ENCODE measurements around the gene OLFM4.

OLFM4 gene

DNA sequence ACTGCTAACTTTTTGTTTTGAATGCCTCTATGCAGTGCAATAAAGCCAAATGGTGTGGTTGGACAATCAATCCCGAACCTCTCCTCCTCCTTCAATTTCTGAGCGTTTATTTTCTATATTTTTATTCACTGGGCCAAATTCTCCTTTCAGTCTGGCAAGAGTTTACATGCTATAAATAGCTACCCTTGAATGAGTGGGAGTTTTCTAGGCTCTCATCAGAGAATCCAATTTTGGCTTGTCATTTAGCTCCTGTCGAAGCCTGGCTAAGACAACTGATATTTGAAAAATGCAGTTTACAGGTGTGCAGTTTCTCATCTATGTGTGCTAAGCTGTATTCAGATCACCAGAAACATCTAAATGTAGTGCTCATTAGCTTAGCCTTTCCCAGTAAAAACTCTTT lies 61.8 kb downstream of the OLFM4 start:
- TF ChIP-seq, protein P1, sequence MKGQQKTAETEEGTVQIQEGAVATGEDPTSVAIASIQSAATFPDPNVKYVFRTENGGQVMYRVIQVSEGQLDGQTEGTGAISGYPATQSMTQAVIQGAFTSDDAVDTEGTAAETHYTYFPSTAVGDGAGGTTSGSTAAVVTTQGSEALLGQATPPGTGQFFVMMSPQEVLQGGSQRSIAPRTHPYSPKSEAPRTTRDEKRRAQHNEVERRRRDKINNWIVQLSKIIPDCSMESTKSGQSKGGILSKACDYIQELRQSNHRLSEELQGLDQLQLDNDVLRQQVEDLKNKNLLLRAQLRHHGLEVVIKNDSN (IDR thresholded peaks at IDR 0.05) = no peak
- TF ChIP-seq RAD21 (IDR thresholded peaks at IDR 0.05; ENCODE audit: low read depth) (no peak), FOXM1 (IDR thresholded peaks at IDR 0.05; ENCODE audit: borderline replicate concordance, low read depth) (no peak), TEAD4 (IDR thresholded peaks at IDR 0.05) (no peak), TAF1 (IDR thresholded peaks at IDR 0.05; ENCODE audit: low read depth) (no peak), EGR1 (IDR thresholded peaks at IDR 0.05) (no peak), NFIC (IDR thresholded peaks at IDR 0.05) (no peak), ZBTB7A (IDR thresholded peaks at IDR 0.05; ENCODE audit: low read depth) (no peak), TCF12 (IDR thresholded peaks at IDR 0.05; ENCODE audit: low read depth) (no peak), CEBPB (IDR thresholded peaks at IDR 0.05) (no peak), YY1 (IDR thresholded peaks at IDR 0.05; ENCODE audit: low read depth) (no peak), CREB1 (IDR thresholded peaks at IDR 0.05; ENCODE audit: low read depth) (no peak)
- TF ChIP-seq, protein P2, sequence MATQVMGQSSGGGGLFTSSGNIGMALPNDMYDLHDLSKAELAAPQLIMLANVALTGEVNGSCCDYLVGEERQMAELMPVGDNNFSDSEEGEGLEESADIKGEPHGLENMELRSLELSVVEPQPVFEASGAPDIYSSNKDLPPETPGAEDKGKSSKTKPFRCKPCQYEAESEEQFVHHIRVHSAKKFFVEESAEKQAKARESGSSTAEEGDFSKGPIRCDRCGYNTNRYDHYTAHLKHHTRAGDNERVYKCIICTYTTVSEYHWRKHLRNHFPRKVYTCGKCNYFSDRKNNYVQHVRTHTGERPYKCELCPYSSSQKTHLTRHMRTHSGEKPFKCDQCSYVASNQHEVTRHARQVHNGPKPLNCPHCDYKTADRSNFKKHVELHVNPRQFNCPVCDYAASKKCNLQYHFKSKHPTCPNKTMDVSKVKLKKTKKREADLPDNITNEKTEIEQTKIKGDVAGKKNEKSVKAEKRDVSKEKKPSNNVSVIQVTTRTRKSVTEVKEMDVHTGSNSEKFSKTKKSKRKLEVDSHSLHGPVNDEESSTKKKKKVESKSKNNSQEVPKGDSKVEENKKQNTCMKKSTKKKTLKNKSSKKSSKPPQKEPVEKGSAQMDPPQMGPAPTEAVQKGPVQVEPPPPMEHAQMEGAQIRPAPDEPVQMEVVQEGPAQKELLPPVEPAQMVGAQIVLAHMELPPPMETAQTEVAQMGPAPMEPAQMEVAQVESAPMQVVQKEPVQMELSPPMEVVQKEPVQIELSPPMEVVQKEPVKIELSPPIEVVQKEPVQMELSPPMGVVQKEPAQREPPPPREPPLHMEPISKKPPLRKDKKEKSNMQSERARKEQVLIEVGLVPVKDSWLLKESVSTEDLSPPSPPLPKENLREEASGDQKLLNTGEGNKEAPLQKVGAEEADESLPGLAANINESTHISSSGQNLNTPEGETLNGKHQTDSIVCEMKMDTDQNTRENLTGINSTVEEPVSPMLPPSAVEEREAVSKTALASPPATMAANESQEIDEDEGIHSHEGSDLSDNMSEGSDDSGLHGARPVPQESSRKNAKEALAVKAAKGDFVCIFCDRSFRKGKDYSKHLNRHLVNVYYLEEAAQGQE (IDR thresholded peaks at IDR 0.05; ENCODE audit: low read depth) = no peak

DNA sequence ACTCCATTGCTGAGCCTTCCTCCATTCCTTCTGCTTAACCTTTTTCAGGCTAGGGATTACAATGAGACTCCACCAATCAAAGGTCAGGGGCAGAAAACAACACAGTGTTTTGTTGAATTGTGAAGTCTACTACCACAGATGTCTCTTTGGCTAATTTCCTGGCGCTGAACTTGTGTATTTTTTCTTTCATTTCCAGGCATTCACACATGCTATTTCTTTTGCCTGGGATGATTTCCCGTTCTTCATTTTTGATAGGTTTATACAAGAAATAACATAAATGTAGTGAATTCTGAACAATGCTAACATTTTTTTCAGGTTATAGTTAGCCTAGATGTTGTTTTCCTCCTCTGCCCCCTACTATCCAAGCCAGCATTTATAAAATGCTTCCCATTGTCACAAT lies 64.3 kb downstream of the OLFM4 start:
- TF ChIP-seq, protein P1 (IDR thresholded peaks at IDR 0.05) = no peak

DNA sequence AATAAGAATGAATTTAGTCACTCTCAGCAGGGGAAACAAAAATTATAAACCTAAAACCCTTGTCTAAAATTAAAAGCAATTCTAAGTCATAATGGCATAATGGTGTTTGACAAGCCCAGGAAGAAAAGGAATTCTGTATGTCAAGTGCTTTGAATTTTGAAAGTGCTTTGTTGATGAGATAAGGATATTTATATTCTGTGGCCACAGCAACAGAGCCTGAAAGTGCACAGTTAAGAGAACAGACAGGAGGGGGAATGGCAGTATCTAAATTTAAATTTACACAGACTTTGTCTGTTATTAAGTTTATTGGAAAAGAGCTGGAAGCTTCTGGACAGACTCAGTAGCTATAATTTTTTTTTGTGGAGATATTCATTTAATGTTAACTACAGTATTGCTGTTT lies 69.8 kb downstream of the OLFM4 start:
- TF ChIP-seq FOXM1 (IDR thresholded peaks at IDR 0.05; ENCODE audit: borderline replicate concordance, low read depth) = no peak
- no peak for TF ChIP-seq TCF12 (IDR thresholded peaks at IDR 0.05; ENCODE audit: low read depth)
- no peak for TF ChIP-seq EGR1 (IDR thresholded peaks at IDR 0.05)
- TF ChIP-seq NFIC (IDR thresholded peaks at IDR 0.05) = no peak
- TF ChIP-seq YY1 (IDR thresholded peaks at IDR 0.05; ENCODE audit: low read depth) = no peak
- no peak for TF ChIP-seq TEAD4 (IDR thresholded peaks at IDR 0.05)
- no peak for TF ChIP-seq ZBTB7A (IDR thresholded peaks at IDR 0.05; ENCODE audit: low read depth)
- no peak for TF ChIP-seq CEBPB (IDR thresholded peaks at IDR 0.05)
- TF ChIP-seq TAF1 (IDR thresholded peaks at IDR 0.05; ENCODE audit: low read depth) = no peak
- TF ChIP-seq, protein P3, sequence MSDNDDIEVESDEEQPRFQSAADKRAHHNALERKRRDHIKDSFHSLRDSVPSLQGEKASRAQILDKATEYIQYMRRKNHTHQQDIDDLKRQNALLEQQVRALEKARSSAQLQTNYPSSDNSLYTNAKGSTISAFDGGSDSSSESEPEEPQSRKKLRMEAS (IDR thresholded peaks at IDR 0.05) = no peak
- no peak for TF ChIP-seq RAD21 (IDR thresholded peaks at IDR 0.05; ENCODE audit: low read depth)
- TF ChIP-seq, protein P1 (IDR thresholded peaks at IDR 0.05) = no peak
- no peak for TF ChIP-seq EP300 (IDR thresholded peaks at IDR 0.05; ENCODE audit: borderline replicate concordance)
- TF ChIP-seq CREB1 (IDR thresholded peaks at IDR 0.05; ENCODE audit: low read depth) = no peak

DNA sequence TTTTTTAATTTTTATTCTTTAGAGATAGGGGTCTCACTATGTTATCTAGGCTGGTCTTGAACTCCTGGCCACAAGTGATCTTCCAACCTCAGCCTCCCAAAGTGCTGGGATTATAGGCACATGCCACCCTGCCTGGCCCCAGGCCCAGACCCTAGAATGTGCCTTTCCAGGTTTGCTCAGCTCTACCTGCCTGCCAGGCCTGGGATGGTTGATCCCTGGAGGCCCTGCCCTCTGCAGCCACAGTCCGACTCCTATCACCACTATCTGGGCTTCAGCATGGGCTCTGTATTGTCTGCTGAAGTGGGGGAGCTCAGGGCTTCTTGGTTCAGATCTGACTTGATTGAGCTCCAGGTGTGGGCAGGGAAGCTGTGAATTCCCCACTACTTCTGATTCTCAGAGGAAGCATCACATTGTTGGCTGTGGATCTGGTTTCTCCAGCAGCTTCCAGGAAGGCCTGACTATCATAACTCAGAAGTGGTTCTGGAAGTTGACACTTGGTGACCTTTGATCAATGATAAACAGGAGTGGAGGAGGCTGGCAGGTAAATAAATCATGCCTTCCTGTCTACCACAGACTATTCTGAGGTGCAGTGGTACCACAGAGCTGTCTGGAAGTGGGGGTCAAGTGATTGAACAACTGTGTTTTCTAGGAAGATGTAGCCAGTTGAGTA lies 71.9 kb downstream of the OLFM4 start:
- TF ChIP-seq EGR1 (IDR thresholded peaks at IDR 0.05) (no peak), CEBPB (IDR thresholded peaks at IDR 0.05) (no peak), NFIC (IDR thresholded peaks at IDR 0.05) (no peak), FOXM1 (IDR thresholded peaks at IDR 0.05; ENCODE audit: borderline replicate concordance, low read depth) (no peak), TCF12 (IDR thresholded peaks at IDR 0.05; ENCODE audit: low read depth) (no peak), TEAD4 (IDR thresholded peaks at IDR 0.05) (no peak)
- TF ChIP-seq, protein P2 (IDR thresholded peaks at IDR 0.05; ENCODE audit: low read depth) = no peak
- TF ChIP-seq, protein P1 (IDR thresholded peaks at IDR 0.05) = no peak
- TF ChIP-seq, protein P3 (IDR thresholded peaks at IDR 0.05) = no peak

Measured in Ishikawa (cell line).